Measurements from ENCODE around the gene SCFD2.
A peak's percentile ranks its signal among the peaks of the same experiment; 100 is the strongest.

The SCFD2 gene

DNA sequence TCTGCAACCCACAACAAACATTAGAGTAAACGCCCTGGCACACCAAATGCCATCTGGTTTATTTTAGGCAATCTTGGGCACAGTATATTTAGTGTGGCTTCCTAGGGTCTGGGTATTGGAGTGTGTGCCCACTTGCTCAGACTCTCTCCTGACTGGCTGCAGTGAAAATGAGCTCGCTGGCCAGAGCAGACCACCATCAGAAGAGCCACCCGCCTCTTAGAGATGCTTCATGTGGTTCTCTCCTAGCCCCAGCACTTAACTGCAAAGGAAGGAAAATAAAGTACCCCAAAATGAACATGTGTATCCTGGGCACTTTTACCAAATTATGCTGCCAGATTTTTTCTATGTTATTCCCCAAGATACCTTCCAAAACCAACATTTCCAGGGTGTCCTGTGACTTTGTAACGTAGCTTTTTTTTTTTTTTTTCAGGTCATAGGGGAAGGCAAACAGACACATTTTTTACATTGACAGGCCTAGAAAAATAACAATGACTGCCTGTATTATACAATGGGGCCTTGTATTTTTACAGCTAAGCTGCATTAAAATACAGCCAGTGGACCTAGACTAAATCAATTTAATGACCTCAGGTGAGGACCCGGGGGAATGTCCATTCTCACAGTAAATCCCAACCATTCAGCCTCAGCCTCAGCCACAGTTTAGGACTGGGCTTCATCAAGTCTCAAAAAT is 310.0 kb downstream of the SCFD2 start:
- H3K4me1 ChIP-seq (ENCODE audit: insufficient read depth, low read length) = peaks cover 8% of the 10 kb centered on the region; the same call in 1 of the 2 replicates
- H3K27ac ChIP-seq (ENCODE audit: low read length) = no peak overlapping the region
- TF ChIP-seq EZH2 (IDR thresholded peaks at IDR 0.05; ENCODE audit: borderline replicate concordance, low read depth, low read length, severe bottlenecking) = no peak
- no peak for TF ChIP-seq CTCF (IDR thresholded peaks at IDR 0.05; ENCODE audit: borderline replicate concordance, extremely low read depth, low read length, poor library complexity, severe bottlenecking)
- H3K4me2 ChIP-seq (ENCODE audit: insufficient read depth, low read length) = no peak overlapping the region
- ATAC-seq (ENCODE audit: insufficient read depth, low read depth) (no peak), DNase-seq (no peak)
- H3K9me3 ChIP-seq (ENCODE audit: insufficient read depth, low read length, severe bottlenecking) = no peaks in the 10 kb centered on the region
- H3K36me3 ChIP-seq (ENCODE audit: insufficient read depth, low read length) = no peaks in the 10 kb centered on the region
- no peak overlapping the region for H3K9ac ChIP-seq (ENCODE audit: low read depth, low read length)
- H3K79me2 ChIP-seq (ENCODE audit: insufficient read depth, low read length) = no peaks in the 10 kb centered on the region
- H3K27me3 ChIP-seq (ENCODE audit: insufficient read depth, low read length, poor library complexity) = no peaks in the 10 kb centered on the region
- H3K4me3 ChIP-seq (ENCODE audit: low read depth in 1 of 2, low read length in 2 of 2) = no peak overlapping the region
- H2AFZ ChIP-seq (ENCODE audit: low read depth, low read length) = no peak overlapping the region
- H4K20me1 ChIP-seq (ENCODE audit: insufficient read depth, low read length) = no peaks in the 10 kb centered on the region

DNA sequence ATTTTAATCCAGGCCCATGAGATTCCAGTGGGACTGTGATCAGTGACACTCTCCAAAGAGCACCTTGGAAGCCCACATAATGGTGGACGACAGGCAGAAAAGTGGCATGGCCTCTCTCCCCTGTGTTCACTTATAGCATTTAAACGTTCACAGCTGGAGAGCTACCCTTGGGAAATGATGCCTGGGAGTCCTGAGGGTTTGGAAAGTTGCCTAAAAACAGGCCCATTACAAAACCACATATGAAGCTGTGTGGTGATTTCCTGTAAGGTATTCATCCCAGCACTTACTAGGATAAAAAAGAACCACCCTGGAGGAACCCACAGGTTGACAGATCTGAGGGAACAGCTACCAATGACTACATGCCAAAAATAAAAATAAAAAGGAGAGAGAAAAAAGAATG is 310.6 kb downstream of the SCFD2 start:
- H3K4me1 ChIP-seq (ENCODE audit: insufficient read depth, low read length) = peaks cover 8% of the 10 kb centered on the region; the same call in 1 of the 2 replicates
- H3K79me2 ChIP-seq (ENCODE audit: insufficient read depth, low read length) = no peaks in the 10 kb centered on the region
- H4K20me1 ChIP-seq (ENCODE audit: insufficient read depth, low read length) = no peaks in the 10 kb centered on the region
- no peak for TF ChIP-seq EZH2 (IDR thresholded peaks at IDR 0.05; ENCODE audit: borderline replicate concordance, low read depth, low read length, severe bottlenecking)
- no peak for TF ChIP-seq CTCF (IDR thresholded peaks at IDR 0.05; ENCODE audit: borderline replicate concordance, extremely low read depth, low read length, poor library complexity, severe bottlenecking)
- H3K9me3 ChIP-seq (ENCODE audit: insufficient read depth, low read length, severe bottlenecking) = no peaks in the 10 kb centered on the region
- ATAC-seq (ENCODE audit: insufficient read depth, low read depth) = peak; percentile 82
- H3K4me2 ChIP-seq (ENCODE audit: insufficient read depth, low read length) = no peak overlapping the region
- no peaks in the 10 kb centered on the region for H3K27me3 ChIP-seq (ENCODE audit: insufficient read depth, low read length, poor library complexity)
- no peak overlapping the region for H2AFZ ChIP-seq (ENCODE audit: low read depth, low read length)
- H3K4me3 ChIP-seq (ENCODE audit: low read depth in 1 of 2, low read length in 2 of 2) = no peak overlapping the region
- no peak overlapping the region for H3K9ac ChIP-seq (ENCODE audit: low read depth, low read length)
- no peaks in the 10 kb centered on the region for H3K36me3 ChIP-seq (ENCODE audit: insufficient read depth, low read length)
- DNase-seq = peak; percentile 40
- no peak overlapping the region for H3K27ac ChIP-seq (ENCODE audit: low read length)

DNA sequence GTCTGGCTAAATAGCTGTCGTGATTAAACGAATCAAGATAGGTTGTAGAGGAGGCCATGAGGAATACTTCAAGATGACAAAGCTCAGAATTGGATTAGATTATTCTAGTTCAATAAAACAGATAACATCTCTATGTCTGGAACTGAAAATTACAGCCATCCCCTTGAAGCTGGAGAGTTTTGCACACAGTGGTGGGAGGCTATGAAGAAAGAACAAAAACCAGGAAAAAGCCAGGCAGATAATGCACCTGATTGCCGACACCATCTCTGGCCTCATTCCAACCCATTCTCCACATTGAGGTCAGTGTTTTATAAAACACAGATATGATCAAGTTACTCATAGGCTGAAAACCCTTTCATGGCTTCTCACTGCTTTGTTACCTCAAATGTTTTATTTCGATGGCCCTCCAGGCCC is 315.5 kb downstream of the SCFD2 start:
- no peak for DNase-seq
- no peak overlapping the region for H3K27ac ChIP-seq (ENCODE audit: low read length)
- ATAC-seq (ENCODE audit: insufficient read depth, low read depth) = no peak
- no peaks in the 10 kb centered on the region for H3K27me3 ChIP-seq (ENCODE audit: insufficient read depth, low read length, poor library complexity)
- TF ChIP-seq CTCF (IDR thresholded peaks at IDR 0.05; ENCODE audit: borderline replicate concordance, extremely low read depth, low read length, poor library complexity, severe bottlenecking) = no peak
- no peak overlapping the region for H3K4me2 ChIP-seq (ENCODE audit: insufficient read depth, low read length)
- H3K9ac ChIP-seq (ENCODE audit: low read depth, low read length) = no peak overlapping the region
- peaks cover under 1% of the 10 kb centered on the region; the same call in 1 of the 2 replicates for H3K4me1 ChIP-seq (ENCODE audit: insufficient read depth, low read length)
- H3K9me3 ChIP-seq (ENCODE audit: insufficient read depth, low read length, severe bottlenecking) = no peaks in the 10 kb centered on the region
- no peaks in the 10 kb centered on the region for H4K20me1 ChIP-seq (ENCODE audit: insufficient read depth, low read length)
- H3K36me3 ChIP-seq (ENCODE audit: insufficient read depth, low read length) = no peaks in the 10 kb centered on the region
- H3K79me2 ChIP-seq (ENCODE audit: insufficient read depth, low read length) = no peaks in the 10 kb centered on the region
- H2AFZ ChIP-seq (ENCODE audit: low read depth, low read length) = no peak overlapping the region
- H3K4me3 ChIP-seq (ENCODE audit: low read depth in 1 of 2, low read length in 2 of 2) = no peak overlapping the region

Measured in DND-41 (cell line).